ENCODE results near the gene NOC2L.
A peak's percentile ranks its signal among the peaks of the same experiment; 100 is the strongest.

NOC2L gene

GRCh38 chr1:974687-975328 is 15.8 kb upstream of the NOC2L start:
- DNase-seq (ENCODE audit: low read depth), result no peak

- DNase-seq (ENCODE audit: low read depth), result no peak
Observed at GRCh38 chr1:974293-974640, 15.2 kb upstream of the NOC2L start.

- DNase-seq (ENCODE audit: low read depth), result no peak
Observed at GRCh38 chr1:973459-974292, 14.6 kb upstream of the NOC2L start.

- DNase-seq (ENCODE audit: low read depth), result no peak
Observed at GRCh38 chr1:972726-973458, 13.8 kb upstream of the NOC2L start.

GRCh38 chr1:971751-972506 is 12.9 kb upstream of the NOC2L start:
- no peak for DNase-seq (ENCODE audit: low read depth)

GRCh38 chr1:970973-971730 is 12.1 kb upstream of the NOC2L start:
- DNase-seq (ENCODE audit: low read depth), result no peak

GRCh38 chr1:970242-970972 is 11.4 kb upstream of the NOC2L start:
- DNase-seq (ENCODE audit: low read depth), result no peak

- DNase-seq (ENCODE audit: low read depth), result no peak
Observed at GRCh38 chr1:969260-969855, 10.3 kb upstream of the NOC2L start.

- DNase-seq (ENCODE audit: low read depth), result no peak
Observed at GRCh38 chr1:967466-968343, 8.6 kb upstream of the NOC2L start.

- peak; percentile 81 for DNase-seq (ENCODE audit: low read depth)
Observed at GRCh38 chr1:966704-967300, 7.7 kb upstream of the NOC2L start.

GRCh38 chr1:966135-966703 is 7.2 kb upstream of the NOC2L start, which contains the start of gene PLEKHN1:
Gene PLEKHN1 (plus strand): TSS chr1:966482. CDS start chr1:966532, 50 bp downstream.
- no peak for DNase-seq (ENCODE audit: low read depth)

- no peak for DNase-seq (ENCODE audit: low read depth)
Observed at GRCh38 chr1:965526-966134, 6.6 kb upstream of the NOC2L start.

- no peak for DNase-seq (ENCODE audit: low read depth)
Observed at GRCh38 chr1:964691-965525, 5.9 kb upstream of the NOC2L start.

GRCh38 chr1:963746-964525 is 4.9 kb upstream of the NOC2L start:
- DNase-seq (ENCODE audit: low read depth), result no peak

- DNase-seq (ENCODE audit: low read depth), result no peak
Observed at GRCh38 chr1:963301-963651, 4.2 kb upstream of the NOC2L start.

Data from activated T-cell treated with anti-CD3 and anti-CD28 coated beads for 1 hour (primary cell).